Vagina (tissue), 2 donors: ENCODE data around the gene TTC28. TPM values are rescaled to one million over a fixed set of nuclear protein-coding genes. Genes with fewer than 3 reads are reported as not detected.
"Not testable (repeated sequence)": the region's sequence is repeated elsewhere in the genome, so short reads cannot be mapped to it uniquely, and the experiment has no call there.

Source experiments
- DNase-seq, 2 donors: peaks; one replicate each; pipeline ENCODE4 v3.0.0-alpha.2; 2017; ENCODE audit errors: extremely low spot score in 2 of 2
- H3K27ac ChIP-seq: fragments of 200-600 bp; sonication (generic); one replicate; pipeline ENCODE4 v1.5.1; 2019
- H3K27me3 ChIP-seq: fragments of 200-600 bp; sonication (generic); one replicate; pipeline ENCODE4 v1.5.1; 2019
- H3K36me3 ChIP-seq, 2 donors: fragments of 200-600 bp; sonication (generic); one replicate each; pipeline ENCODE4 v1.5.1; 2017 to 2019
- H3K4me1 ChIP-seq: fragments of 200-600 bp; sonication (generic); one replicate; pipeline ENCODE4 v1.5.1; 2019
- H3K4me3 ChIP-seq, 2 donors: fragments of 200-600 bp; sonication (generic); 1 replicate in 1 of 2; 2 replicates in 1 of 2; pipeline ENCODE4 v1.5.1; 2016 to 2019
- H3K9me3 ChIP-seq: fragments of 200-600 bp; sonication (generic); one replicate; pipeline ENCODE4 v1.5.1; 2019
- POLR2A ChIP-seq, 2 donors: fragments of 450-650 bp; IDR thresholded peaks; one replicate each; pipeline ENCODE4 v1.6.1; 2017; ENCODE audit warnings: antibody characterized with exemption in 2 of 2, mild to moderate bottlenecking in 2 of 2, moderate library complexity in 2 of 2
- POLR2AphosphoS5 ChIP-seq, 2 donors: sonication (generic); formaldehyde crosslinking; IDR thresholded peaks; one replicate each; pipeline ENCODE4 v1.9.0; 2017; ENCODE audit warnings: antibody characterized with exemption in 2 of 2, mild to moderate bottlenecking in 2 of 2, low read depth in 1 of 2; ENCODE audit not compliant: insufficient read depth in 1 of 2
- intact Hi-C: fragments of 100-400 bp; cut with DNase I; formaldehyde crosslinking; loops from one replicate; pipeline ENCODE4 v1.15.1; 2023
- total RNA-seq: library from RNA; depleted of rRNA; stranded (reverse); fragments of >200 nt; gene quantifications from one replicate; pipeline ENCODE4 v1.2.3, GENCODE V29; 2016
- TF ChIP-seq, protein P1 (sequence below), 3 experiments: fragments of 450-650 bp in 2 of 3; fragments of 200-600 bp in 1 of 3; sonication (generic) in 1 of 3; IDR thresholded peaks; one replicate each; pipeline ENCODE4 v1.5.1; 2017 to 2019; ENCODE audit warnings: antibody characterized with exemption in 3 of 3, mild to moderate bottlenecking in 2 of 3, moderate library complexity in 2 of 3

The TTC28 gene
- total RNA-seq, 1 donor from 2014 or later = 41.7 TPM

DNA sequence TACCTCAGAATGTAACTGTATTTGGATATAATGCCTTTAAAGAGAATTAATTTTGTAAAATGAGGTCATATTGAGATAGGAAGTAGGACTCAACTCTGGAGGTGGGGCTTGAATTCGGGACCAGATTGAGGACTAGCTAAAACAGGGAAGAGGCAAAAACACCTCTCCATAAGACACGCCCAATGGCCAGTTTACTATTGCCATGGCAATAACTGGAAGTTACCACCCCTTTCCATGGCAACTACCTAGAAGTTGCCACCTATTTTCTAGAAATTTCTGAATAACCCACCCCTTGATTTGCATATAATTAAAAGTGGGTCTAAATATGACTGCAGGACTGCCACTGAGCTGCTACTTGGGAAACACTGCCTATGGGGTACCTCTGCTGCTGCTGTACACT is 206.4 kb downstream of the TTC28 start:
- no peaks in the 10 kb centered on the region for H3K36me3 ChIP-seq
- H3K4me1 ChIP-seq = peaks cover 6% of the 10 kb centered on the region
- no peak for DNase-seq
- TF ChIP-seq, protein P1, sequence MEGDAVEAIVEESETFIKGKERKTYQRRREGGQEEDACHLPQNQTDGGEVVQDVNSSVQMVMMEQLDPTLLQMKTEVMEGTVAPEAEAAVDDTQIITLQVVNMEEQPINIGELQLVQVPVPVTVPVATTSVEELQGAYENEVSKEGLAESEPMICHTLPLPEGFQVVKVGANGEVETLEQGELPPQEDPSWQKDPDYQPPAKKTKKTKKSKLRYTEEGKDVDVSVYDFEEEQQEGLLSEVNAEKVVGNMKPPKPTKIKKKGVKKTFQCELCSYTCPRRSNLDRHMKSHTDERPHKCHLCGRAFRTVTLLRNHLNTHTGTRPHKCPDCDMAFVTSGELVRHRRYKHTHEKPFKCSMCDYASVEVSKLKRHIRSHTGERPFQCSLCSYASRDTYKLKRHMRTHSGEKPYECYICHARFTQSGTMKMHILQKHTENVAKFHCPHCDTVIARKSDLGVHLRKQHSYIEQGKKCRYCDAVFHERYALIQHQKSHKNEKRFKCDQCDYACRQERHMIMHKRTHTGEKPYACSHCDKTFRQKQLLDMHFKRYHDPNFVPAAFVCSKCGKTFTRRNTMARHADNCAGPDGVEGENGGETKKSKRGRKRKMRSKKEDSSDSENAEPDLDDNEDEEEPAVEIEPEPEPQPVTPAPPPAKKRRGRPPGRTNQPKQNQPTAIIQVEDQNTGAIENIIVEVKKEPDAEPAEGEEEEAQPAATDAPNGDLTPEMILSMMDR (IDR thresholded peaks at IDR 0.05) = no peak
- no peak for TF ChIP-seq POLR2AphosphoS5 (IDR thresholded peaks at IDR 0.05; ENCODE audit: insufficient read depth in 1 of 2, low read depth in 1 of 2)
- no peak for TF ChIP-seq POLR2A (IDR thresholded peaks at IDR 0.05)
- no peak overlapping the region for H3K4me3 ChIP-seq
- H3K9me3 ChIP-seq = no peaks in the 10 kb centered on the region
- H3K27ac ChIP-seq = no peak overlapping the region
- intact Hi-C loops = no loop called here
- H3K27me3 ChIP-seq = no peaks in the 10 kb centered on the region

DNA sequence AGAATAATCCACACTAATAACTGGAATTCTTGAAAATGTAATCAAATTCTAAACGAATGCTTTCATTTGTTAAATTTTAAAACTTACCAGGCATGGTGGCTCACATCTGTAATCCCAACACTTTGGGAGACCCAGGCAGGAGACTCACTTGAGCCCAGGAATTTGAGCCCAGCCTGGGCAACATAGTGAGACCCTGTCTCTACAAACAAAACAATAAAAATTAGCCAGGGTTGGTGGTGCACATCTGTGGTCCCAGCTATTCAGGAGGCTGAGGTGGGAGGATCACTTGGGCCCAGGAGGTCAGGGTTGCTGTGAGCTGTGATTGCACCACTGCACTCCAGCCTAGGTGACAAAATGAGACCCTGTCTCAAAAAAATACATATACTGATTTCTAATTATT is 212.6 kb downstream of the TTC28 start:
- DNase-seq, H3K27ac ChIP-seq, H3K9me3 ChIP-seq, H3K36me3 ChIP-seq, intact Hi-C loops, H3K27me3 ChIP-seq, H3K4me3 ChIP-seq, H3K4me1 ChIP-seq: not testable (repeated sequence)

DNA sequence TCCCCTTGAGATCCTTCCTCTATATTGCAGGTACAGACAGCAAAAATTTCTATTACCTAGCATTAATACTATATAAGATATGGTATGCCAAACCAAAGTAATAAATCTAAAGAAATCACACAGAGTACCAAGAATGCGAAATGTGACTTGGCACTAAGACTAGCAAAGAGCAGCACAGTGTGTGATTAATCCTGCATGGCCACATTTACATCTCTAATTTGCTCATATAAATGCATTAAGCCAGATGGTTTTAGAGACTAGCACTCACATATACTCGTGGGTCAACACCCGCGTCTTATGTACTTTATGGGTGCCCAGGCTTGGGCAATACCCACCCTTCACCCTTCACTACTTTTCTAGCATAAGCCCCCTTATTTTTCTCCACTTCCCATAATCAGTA is 213.2 kb downstream of the TTC28 start:
- TF ChIP-seq POLR2A (IDR thresholded peaks at IDR 0.05) = no peak
- TF ChIP-seq POLR2AphosphoS5 (IDR thresholded peaks at IDR 0.05; ENCODE audit: insufficient read depth in 1 of 2, low read depth in 1 of 2) = no peak
- TF ChIP-seq, protein P1 (IDR thresholded peaks at IDR 0.05) = no peak
- Histone ChIP-seq H3K36me3 (no peaks in the 10 kb centered on the region), H3K27me3 (no peaks in the 10 kb centered on the region), H3K9me3 (no peaks in the 10 kb centered on the region), H3K27ac (no peak overlapping the region), H3K4me1 (no peaks in the 10 kb centered on the region), H3K4me3 (no peak overlapping the region)
- intact Hi-C loops = no loop called here
- no peak for DNase-seq

DNA sequence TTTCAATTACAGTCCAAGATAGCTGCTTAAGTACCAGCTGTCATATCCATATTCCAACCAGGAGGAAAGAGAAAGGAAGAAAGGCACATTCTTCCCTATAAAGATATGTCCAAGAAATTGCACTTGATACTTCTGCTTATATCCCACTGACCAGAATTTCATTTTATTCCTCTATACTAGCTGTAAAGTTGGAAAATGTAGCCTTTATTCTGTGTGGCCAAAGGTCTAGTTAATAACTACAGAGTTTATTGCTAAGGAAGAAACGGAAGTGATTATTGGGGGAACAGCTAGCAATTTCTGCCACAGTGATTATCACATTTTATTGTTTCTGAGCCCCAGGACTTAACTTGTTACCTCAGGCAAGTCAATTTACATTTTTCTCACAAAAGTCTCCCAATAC is 213.8 kb downstream of the TTC28 start:
- TF ChIP-seq, protein P1 (IDR thresholded peaks at IDR 0.05) = no peak
- TF ChIP-seq POLR2A (IDR thresholded peaks at IDR 0.05) = no peak
- TF ChIP-seq POLR2AphosphoS5 (IDR thresholded peaks at IDR 0.05; ENCODE audit: insufficient read depth in 1 of 2, low read depth in 1 of 2) = no peak
- no peak overlapping the region for H3K4me3 ChIP-seq
- H3K9me3 ChIP-seq = no peaks in the 10 kb centered on the region
- DNase-seq = no peak
- H3K27ac ChIP-seq = no peak overlapping the region
- no peaks in the 10 kb centered on the region for H3K27me3 ChIP-seq
- intact Hi-C loops = no loop called here
- H3K4me1 ChIP-seq = no peaks in the 10 kb centered on the region
- H3K36me3 ChIP-seq = no peaks in the 10 kb centered on the region

DNA sequence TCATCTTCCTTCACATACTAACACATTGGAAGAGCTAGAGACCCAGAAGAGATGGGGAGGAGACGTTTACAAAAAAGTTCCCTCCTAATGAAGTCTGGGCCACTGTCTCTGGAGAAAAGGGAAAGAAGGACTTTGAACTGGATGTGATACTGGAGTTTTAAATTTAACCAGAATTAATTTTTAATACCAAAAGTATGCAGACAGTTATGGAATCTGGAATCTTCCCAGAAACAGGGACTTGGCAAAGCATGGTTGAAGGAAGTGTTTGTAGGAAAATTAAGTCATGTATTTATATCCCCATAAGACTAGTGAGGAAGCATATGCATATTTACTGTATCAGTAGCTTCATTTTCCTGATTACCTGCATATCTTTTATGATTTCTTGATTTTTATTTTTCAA is 215.5 kb downstream of the TTC28 start:
- no peaks in the 10 kb centered on the region for H3K9me3 ChIP-seq
- H3K27ac ChIP-seq = no peak overlapping the region
- intact Hi-C loops = no loop called here
- no peak overlapping the region for H3K4me3 ChIP-seq
- no peaks in the 10 kb centered on the region for H3K4me1 ChIP-seq
- no peaks in the 10 kb centered on the region for H3K27me3 ChIP-seq
- no peaks in the 10 kb centered on the region for H3K36me3 ChIP-seq
- DNase-seq = no peak
- TF ChIP-seq POLR2A (IDR thresholded peaks at IDR 0.05) = no peak
- TF ChIP-seq, protein P1 (IDR thresholded peaks at IDR 0.05) = no peak
- TF ChIP-seq POLR2AphosphoS5 (IDR thresholded peaks at IDR 0.05; ENCODE audit: insufficient read depth in 1 of 2, low read depth in 1 of 2) = no peak

DNA sequence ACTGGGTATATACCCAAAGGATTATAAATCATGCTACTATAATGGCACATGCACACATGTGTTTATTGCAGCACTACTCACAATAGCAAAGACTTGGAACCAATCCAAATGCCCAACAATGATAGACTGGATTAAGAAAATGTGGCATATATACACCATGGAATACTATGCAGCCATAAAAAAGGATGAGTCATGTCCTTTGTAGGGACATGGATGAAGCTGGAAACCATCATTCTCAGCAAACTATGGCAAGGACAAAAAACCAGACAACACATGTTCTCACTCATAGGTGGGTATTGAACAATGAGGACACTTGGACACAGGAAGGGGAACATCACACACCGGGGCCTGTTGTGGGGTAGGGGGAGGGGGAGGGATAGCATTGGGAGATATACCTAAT is 216.2 kb downstream of the TTC28 start:
- not testable (repeated sequence) for H3K4me3 ChIP-seq

More for the DNA sequence above, 216.2 kb downstream of the TTC28 start:
- H3K27me3 ChIP-seq, H3K27ac ChIP-seq, H3K4me1 ChIP-seq, intact Hi-C loops, H3K36me3 ChIP-seq, DNase-seq, H3K9me3 ChIP-seq: not testable (repeated sequence)
